Neuronal stem cell (in vitro differentiated cells): ENCODE measurements around the gene LSR.

Experiments used
- DNase-seq: peaks from one replicate; pipeline ENCODE4 v3.0.0-alpha.2; 2013; ENCODE audit warnings: low spot score
- H2AFZ ChIP-seq: one replicate; pipeline ENCODE4 v1.6.1; 2013; ENCODE audit warnings: mild to moderate bottlenecking, low read length, inconsistent platforms
- H2AK5ac ChIP-seq: 2 replicates; pipeline ENCODE4 v1.6.1; 2013; ENCODE audit warnings: low read depth, mild to moderate bottlenecking, inconsistent platforms, low read length, moderate library complexity, mixed read lengths
- H2BK120ac ChIP-seq: 2 replicates; pipeline ENCODE4 v1.6.1; 2013; ENCODE audit warnings: low read depth, mild to moderate bottlenecking, inconsistent platforms, low read length, moderate library complexity, mixed read lengths
- H2BK12ac ChIP-seq: one replicate; pipeline ENCODE4 v1.6.1; 2013; ENCODE audit warnings: low read length, inconsistent platforms
- H2BK15ac ChIP-seq: 2 replicates; pipeline ENCODE4 v1.6.1; 2013; ENCODE audit warnings: mild to moderate bottlenecking, low read length, inconsistent platforms, mixed read lengths
- H2BK5ac ChIP-seq: one replicate; pipeline ENCODE4 v1.6.1; 2013; ENCODE audit warnings: inconsistent platforms, mild to moderate bottlenecking, low read length, moderate library complexity
- H3K14ac ChIP-seq: one replicate; pipeline ENCODE4 v1.6.1; 2013; ENCODE audit warnings: low read length, inconsistent platforms
- H3K18ac ChIP-seq: 2 replicates; pipeline ENCODE4 v1.6.1; 2013; ENCODE audit warnings: low read length, inconsistent platforms
- H3K23ac ChIP-seq: 2 replicates; pipeline ENCODE4 v1.6.1; 2013; ENCODE audit warnings: low read depth, mild to moderate bottlenecking, mixed read lengths, low read length, inconsistent platforms; ENCODE audit not compliant: poor library complexity
- H3K27ac ChIP-seq: replicated peaks from 3 replicates; pipeline ENCODE4 v1.5.1; 2013; ENCODE audit warnings: low read length, inconsistent platforms
- H3K27me3 ChIP-seq, 3 experiments: 2 replicates each; pipeline ENCODE4 v1.6.1; 2013; ENCODE audit warnings: low read length in 3 of 3, mild to moderate bottlenecking in 2 of 3, inconsistent platforms in 1 of 3, low read depth in 1 of 3, mixed read lengths in 1 of 3, moderate library complexity in 1 of 3; ENCODE audit not compliant: control insufficient read depth in 3 of 3, insufficient read depth in 3 of 3
- H3K36me3 ChIP-seq, 2 donors: replicated peaks in 1 of 2; 2 replicates each; pipeline ENCODE4 v1.6.1; 2013; ENCODE audit warnings: low read length in 2 of 2; ENCODE audit not compliant: control insufficient read depth in 2 of 2, insufficient read depth in 2 of 2
- H3K4ac ChIP-seq: 2 replicates; pipeline ENCODE4 v1.6.1; 2013; ENCODE audit warnings: inconsistent platforms, mild to moderate bottlenecking, low read length, moderate library complexity
- H3K4me1 ChIP-seq, 2 donors: 1 replicate in 1 of 2; 2 replicates in 1 of 2; pipeline ENCODE4 v1.6.1; 2013; ENCODE audit warnings: low read length in 2 of 2, low read depth in 1 of 2; ENCODE audit not compliant: control insufficient read depth in 2 of 2, insufficient read depth in 1 of 2
- H3K4me2 ChIP-seq: one replicate; pipeline ENCODE4 v1.6.1; 2013; ENCODE audit warnings: mild to moderate bottlenecking, low read length, inconsistent platforms; ENCODE audit not compliant: insufficient read depth, poor library complexity, severe bottlenecking
- H3K4me3 ChIP-seq, 2 donors: 2 replicates each; pipeline ENCODE4 v1.5.1; 2013; ENCODE audit warnings: low read length in 2 of 2, mild to moderate bottlenecking in 2 of 2, inconsistent platforms in 1 of 2, moderate library complexity in 1 of 2
- H3K79me1 ChIP-seq: one replicate; pipeline ENCODE4 v1.6.1; 2013; ENCODE audit warnings: low read depth, mild to moderate bottlenecking, inconsistent platforms, low read length, moderate library complexity
- H3K9ac ChIP-seq: one replicate; pipeline ENCODE4 v1.6.1; 2013; ENCODE audit warnings: mild to moderate bottlenecking, low read depth, low read length, inconsistent platforms; ENCODE audit not compliant: poor library complexity
- H3K9me3 ChIP-seq, 2 donors: replicated peaks in 1 of 2; 2 replicates each; pipeline versions ENCODE3 to v1.6.1; 2013; ENCODE audit warnings: low read length in 2 of 2, mild to moderate bottlenecking in 2 of 2, inconsistent platforms in 1 of 2, low read depth in 1 of 2, mixed read lengths in 1 of 2, moderate library complexity in 1 of 2; ENCODE audit not compliant: control insufficient read depth in 2 of 2, insufficient read depth in 1 of 2
- H4K8ac ChIP-seq: one replicate; pipeline ENCODE4 v1.6.1; 2013; ENCODE audit warnings: low read depth, mild to moderate bottlenecking, inconsistent platforms, low read length, moderate library complexity
- H4K91ac ChIP-seq: one replicate; pipeline ENCODE4 v1.6.1; 2013; ENCODE audit warnings: low read length, low read depth, mild to moderate bottlenecking, inconsistent platforms; ENCODE audit not compliant: poor library complexity
- WGBS, 2 donors: extraction: QIAGEN DNeasy Blood & Tissue Kit; methylation state at CpG; one replicate each; pipeline ENCODE4 v1.1.7; 2013; ENCODE audit warnings: missing lambda C conversion rate in 2 of 2, mixed read lengths in 1 of 2; ENCODE audit not compliant: insufficient read length in 2 of 2, insufficient replicate concordance in 1 of 2; ENCODE audit errors: extremely low coverage in 2 of 2; 5-methylcytosine and 5-hydroxymethylcytosine counted together

Gene LSR

GRCh38 chr19:35305181-35305580 lies 56.4 kb downstream of the LSR start:
- no peak overlapping the region for H2BK120ac ChIP-seq
- no peaks in the 10 kb centered on the region for H3K79me1 ChIP-seq
- H2BK15ac ChIP-seq, result no peak overlapping the region
- H3K9ac ChIP-seq, result no peak overlapping the region
- WGBS, 2 donors, result no CpG with 5 or more reads among the region's 6 CpGs
- no peak overlapping the region for H2AFZ ChIP-seq
- H3K4ac ChIP-seq, result no peak overlapping the region
- no peak overlapping the region for H3K4me2 ChIP-seq
- no peak overlapping the region for H3K27ac ChIP-seq
- H2BK5ac ChIP-seq, result no peak overlapping the region
- H3K18ac ChIP-seq, result no peak overlapping the region
- H3K9me3 ChIP-seq, result peaks cover 0 to 2% of the 10 kb centered on the region in 2 donors
- no peak overlapping the region for H3K14ac ChIP-seq
- H4K8ac ChIP-seq, result no peak overlapping the region
- DNase-seq, result no peak
- H3K4me1 ChIP-seq, result peaks cover 3 to 4% of the 10 kb centered on the region in 2 donors
- H2AK5ac ChIP-seq, result peak overlapping the region; percentile 25
- no peak overlapping the region for H4K91ac ChIP-seq
- no peak overlapping the region for H2BK12ac ChIP-seq
- H3K27me3 ChIP-seq, result peaks cover 0 to 2% (median 0%) of the 10 kb centered on the region in 3 experiments
- no peaks in the 10 kb centered on the region for H3K36me3 ChIP-seq
- no peak overlapping the region for H3K23ac ChIP-seq
- H3K4me3 ChIP-seq, result peak overlapping the region in 1 of 2 donors; percentile 6

DNA sequence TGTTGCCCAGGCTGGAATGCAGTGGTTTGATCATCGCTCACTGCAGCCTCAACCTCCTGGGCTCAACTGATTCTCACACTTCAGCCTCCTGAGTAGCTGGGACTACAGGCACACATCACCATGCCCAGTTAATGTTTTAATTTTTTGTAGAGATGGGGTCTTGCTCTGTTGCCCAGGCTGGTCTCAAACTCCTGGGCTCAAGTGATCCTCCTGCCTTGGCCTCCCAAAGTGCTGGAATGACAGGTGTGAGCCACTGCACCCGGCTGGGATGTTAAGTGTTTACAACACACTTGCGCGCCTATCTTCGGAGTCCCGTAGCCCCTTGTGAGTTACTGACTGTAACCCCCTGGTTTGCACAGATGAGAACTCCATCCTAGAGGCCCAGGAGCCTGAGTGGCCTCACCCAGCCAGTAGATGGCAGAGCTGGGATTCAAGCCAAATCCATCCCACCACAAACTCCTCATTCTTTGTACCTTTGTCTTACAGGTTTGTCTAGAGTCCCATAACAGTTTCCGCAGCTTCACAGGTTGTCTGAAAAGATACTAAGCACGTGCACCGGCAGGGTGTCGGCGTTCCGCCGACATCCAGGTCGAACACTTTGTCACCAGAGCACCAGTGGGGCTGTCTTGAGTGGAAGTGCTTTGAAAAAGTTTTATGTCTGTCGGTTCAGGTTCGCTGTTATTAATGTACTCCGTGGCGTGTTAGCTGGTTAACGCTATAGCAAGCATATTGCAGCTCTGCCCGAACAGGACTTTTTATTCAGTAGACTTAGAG lies 57.9 kb downstream of the LSR start:
- peaks cover 3 to 4% of the 10 kb centered on the region in 2 donors for H3K4me1 ChIP-seq
- H3K4me3 ChIP-seq, result no peak overlapping the region
- H2AFZ ChIP-seq, result no peak overlapping the region
- no peak overlapping the region for H3K4ac ChIP-seq
- no peak overlapping the region for H2BK12ac ChIP-seq
- H3K23ac ChIP-seq, result no peak overlapping the region
- no peak overlapping the region for H2AK5ac ChIP-seq
- peaks cover 0 to 2% of the 10 kb centered on the region in 2 donors for H3K9me3 ChIP-seq
- no peak for DNase-seq
- H2BK15ac ChIP-seq, result no peak overlapping the region
- H3K9ac ChIP-seq, result no peak overlapping the region
- no peak overlapping the region for H3K27ac ChIP-seq
- no peak overlapping the region for H3K14ac ChIP-seq
- H4K91ac ChIP-seq, result no peak overlapping the region
- no CpG with 5 or more reads among the region's 20 CpGs for WGBS, 2 donors
- H3K79me1 ChIP-seq, result no peaks in the 10 kb centered on the region
- H3K36me3 ChIP-seq, result no peaks in the 10 kb centered on the region
- H2BK120ac ChIP-seq, result no peak overlapping the region
- H4K8ac ChIP-seq, result no peak overlapping the region
- H3K27me3 ChIP-seq, result peaks cover 0 to 10% (median 0%) of the 10 kb centered on the region in 3 experiments
- H3K4me2 ChIP-seq, result no peak overlapping the region
- no peak overlapping the region for H3K18ac ChIP-seq
- no peak overlapping the region for H2BK5ac ChIP-seq

DNA sequence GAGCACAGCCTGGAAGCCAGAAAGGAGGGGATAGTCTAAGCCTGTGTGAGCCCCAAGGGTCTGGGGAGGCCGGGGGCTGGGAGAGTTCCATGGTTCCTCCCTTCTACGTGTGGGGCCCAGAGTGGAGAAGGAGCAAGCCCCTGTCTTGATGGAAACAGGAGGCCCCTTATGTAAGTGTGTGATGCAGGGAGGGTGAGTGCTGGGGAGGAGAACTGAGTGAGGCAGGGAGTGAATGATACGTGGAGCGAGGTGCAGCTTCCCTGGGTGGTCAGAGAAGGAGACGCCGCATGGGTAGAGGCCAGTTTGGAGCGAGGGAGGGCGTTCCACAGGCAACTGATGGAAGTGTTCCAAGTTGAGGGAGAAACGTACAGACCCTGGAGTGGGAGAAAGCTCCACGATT lies 59.1 kb downstream of the LSR start:
- no CpG with 5 or more reads among the region's 10 CpGs for WGBS, 2 donors
- H3K23ac ChIP-seq, result no peak overlapping the region
- H2AK5ac ChIP-seq, result peak overlapping the region; percentile 44
- peaks cover 0 to 13% (median 0%) of the 10 kb centered on the region in 3 experiments for H3K27me3 ChIP-seq
- no peaks in the 10 kb centered on the region for H3K79me1 ChIP-seq
- no peak overlapping the region for H3K4me2 ChIP-seq
- no peak overlapping the region for H3K14ac ChIP-seq
- peaks cover 0 to 2% of the 10 kb centered on the region in 2 donors for H3K9me3 ChIP-seq
- no peak for DNase-seq
- no peak overlapping the region for H2BK12ac ChIP-seq
- no peak overlapping the region for H3K4me3 ChIP-seq
- no peak overlapping the region for H2BK15ac ChIP-seq
- H3K27ac ChIP-seq, result no peak overlapping the region
- no peak overlapping the region for H3K4ac ChIP-seq
- H3K18ac ChIP-seq, result no peak overlapping the region
- H4K8ac ChIP-seq, result no peak overlapping the region
- peaks cover 4% of the 10 kb centered on the region in 2 donors for H3K4me1 ChIP-seq
- no peak overlapping the region for H2BK120ac ChIP-seq
- H2BK5ac ChIP-seq, result no peak overlapping the region
- no peak overlapping the region for H2AFZ ChIP-seq
- no peak overlapping the region for H4K91ac ChIP-seq
- no peaks in the 10 kb centered on the region for H3K36me3 ChIP-seq
- H3K9ac ChIP-seq, result peak overlapping the region; percentile 7

GRCh38 chr19:35308910-35309309 lies 60.1 kb downstream of the LSR start:
- Histone ChIP-seq H2BK15ac (no peak overlapping the region), H3K27me3 (peaks cover 0 to 13% (median 0%) of the 10 kb centered on the region in 3 experiments), H3K9ac (no peak overlapping the region), H3K27ac (no peak overlapping the region), H3K4me1 (peaks cover 4% of the 10 kb centered on the region in 2 donors), H3K23ac (no peak overlapping the region), H2BK12ac (no peak overlapping the region), H3K79me1 (no peaks in the 10 kb centered on the region), H3K4ac (no peak overlapping the region), H3K4me2 (no peak overlapping the region), H4K91ac (no peak overlapping the region), H3K18ac (no peak overlapping the region), H3K4me3 (no peak overlapping the region), H3K14ac (no peak overlapping the region), H4K8ac (no peak overlapping the region), H2AFZ (no peak overlapping the region), H2BK120ac (no peak overlapping the region), H2AK5ac (no peak overlapping the region), H3K9me3 (peaks cover 0 to 2% of the 10 kb centered on the region in 2 donors), H3K36me3 (no peaks in the 10 kb centered on the region), H2BK5ac (no peak overlapping the region)
- no peak for DNase-seq
- no CpG with 5 or more reads among the region's 7 CpGs for WGBS, 2 donors
